WTC11 (cell line): ENCODE measurements around the gene MRPS10.

ENCODE experiments used
- ATF2 ChIP-seq: sonication (generic); formaldehyde crosslinking; IDR thresholded peaks from 2 replicates; pipeline ENCODE4 v1.8.1; 2022; ENCODE audit warnings: low read depth, missing genetic modification reagents, borderline replicate concordance
- ATF3 ChIP-seq: sonication (generic); formaldehyde crosslinking; conservative IDR thresholded peaks from 2 replicates; pipeline ENCODE4 v1.8.1; 2022; ENCODE audit warnings: mild to moderate bottlenecking, missing genetic modification reagents
- CREB1 ChIP-seq: sonication (generic); formaldehyde crosslinking; IDR thresholded peaks from 2 replicates; pipeline ENCODE4 v1.8.0; 2023; ENCODE audit warnings: mild to moderate bottlenecking, missing genetic modification reagents
- CTCF ChIP-seq: fragments of 200-600 bp; IDR thresholded peaks from 2 replicates; pipeline ENCODE4 v1.8.0; 2022; ENCODE audit warnings: antibody characterized with exemption
- E2F1 ChIP-seq: sonication (generic); formaldehyde crosslinking; IDR thresholded peaks from 2 replicates; pipeline ENCODE4 v1.8.0; 2022; ENCODE audit warnings: mild to moderate bottlenecking, missing genetic modification reagents
- FOXJ3 ChIP-seq: sonication (generic); formaldehyde crosslinking; IDR thresholded peaks from 2 replicates; pipeline ENCODE4 v1.9.0; 2021; ENCODE audit warnings: missing genetic modification reagents, mild to moderate bottlenecking, borderline replicate concordance
- FOXP1 ChIP-seq: sonication (generic); formaldehyde crosslinking; IDR thresholded peaks from 2 replicates; pipeline ENCODE4 v1.8.0; 2022; ENCODE audit warnings: missing genetic modification reagents, mild to moderate bottlenecking, moderate library complexity, borderline replicate concordance
- MXD4 ChIP-seq: fragments of 250-450 bp; sonication (Bioruptor Pico); IDR thresholded peaks from 2 replicates; pipeline ENCODE4 v1.8.0; 2021; ENCODE audit warnings: mild to moderate bottlenecking, moderate library complexity, borderline replicate concordance
- NR1H2 ChIP-seq: sonication (generic); formaldehyde crosslinking; IDR thresholded peaks from 2 replicates; pipeline ENCODE4 v1.9.0; 2021; ENCODE audit warnings: mild to moderate bottlenecking, moderate library complexity, missing genetic modification reagents
- NR3C1 ChIP-seq: sonication (generic); formaldehyde crosslinking; conservative IDR thresholded peaks from 2 replicates; pipeline ENCODE4 v1.8.1; 2023; ENCODE audit warnings: low read depth, mild to moderate bottlenecking, missing genetic modification reagents
- PREB ChIP-seq: sonication (generic); formaldehyde crosslinking; IDR thresholded peaks from 2 replicates; pipeline ENCODE4 v1.8.1; 2022; ENCODE audit warnings: mild to moderate bottlenecking, missing genetic modification reagents, moderate library complexity, borderline replicate concordance
- TCF7 ChIP-seq: sonication (generic); formaldehyde crosslinking; IDR thresholded peaks from 2 replicates; pipeline ENCODE4 v1.8.0; 2022; ENCODE audit warnings: mild to moderate bottlenecking, low read depth, missing genetic modification reagents, moderate library complexity

GRCh38 chr6:42236682-42237473 lies 19.2 kb upstream of the MRPS10 start:
- TF ChIP-seq FOXJ3 (CRISPR knock-in tag), result no peak
- no peak for TF ChIP-seq CTCF
- TF ChIP-seq CREB1 (CRISPR knock-in tag), result no peak
- no peak for TF ChIP-seq PREB (CRISPR knock-in tag)
- TF ChIP-seq ATF2 (CRISPR knock-in tag), result no peak
- no peak for TF ChIP-seq NR1H2
- no peak for TF ChIP-seq ATF3 (CRISPR knock-in tag)
- TF ChIP-seq TCF7 (CRISPR knock-in tag), result no peak
- TF ChIP-seq NR3C1 (CRISPR knock-in tag), result no peak
- no peak for TF ChIP-seq MXD4 (CRISPR knock-in tag)
- TF ChIP-seq E2F1 (CRISPR knock-in tag), result no peak
- no peak for TF ChIP-seq FOXP1 (CRISPR knock-in tag)
